ENCODE results near the gene OCIAD1.
A peak's percentile ranks its signal among the peaks of the same experiment; 100 is the strongest.

The OCIAD1 gene

GRCh38 chr4:48830706-48831531 lies at the start of gene OCIAD1:
TSS of gene OCIAD1 (plus strand) at chr4:48831088. CDS start at chr4:48832625, 1,537 bp downstream.
- Histone ChIP-seq H3K4me3 (ENCODE audit: low read depth, low read length) (peak within 1 kb of the TSS; percentile 94), H3K36me3 (ENCODE audit: control insufficient read depth, insufficient read depth, low read length) (peaks cover 28% of the 10 kb centered on the region), H3K27me3 (ENCODE audit: control insufficient read depth, insufficient read depth, low read length) (no peaks in the 10 kb centered on the region), H3K27ac (ENCODE audit: low read depth, low read length) (peak within 1 kb of the TSS; percentile 94), H3K9ac (ENCODE audit: low read depth, low read length) (peak within 1 kb of the TSS; percentile 98), H3K4me1 (ENCODE audit: control insufficient read depth, insufficient read depth, low read length) (peaks cover 8% of the 10 kb centered on the region; the same call in 1 of the 2 replicates), H3K9me3 (ENCODE audit: control insufficient read depth, insufficient read depth, low read length) (no peaks in the 10 kb centered on the region)

- no peak overlapping the region for H3K9ac ChIP-seq (ENCODE audit: low read depth, low read length)
- no peaks in the 10 kb centered on the region for H3K36me3 ChIP-seq (ENCODE audit: control insufficient read depth, insufficient read depth, low read length)
- no peak overlapping the region for H3K27ac ChIP-seq (ENCODE audit: low read depth, low read length)
- peaks cover 15% of the 10 kb centered on the region for H3K4me1 ChIP-seq (ENCODE audit: control insufficient read depth, insufficient read depth, low read length)
- H3K27me3 ChIP-seq (ENCODE audit: control insufficient read depth, insufficient read depth, low read length): no peaks in the 10 kb centered on the region
- no peaks in the 10 kb centered on the region for H3K9me3 ChIP-seq (ENCODE audit: control insufficient read depth, insufficient read depth, low read length)
- no peak overlapping the region for H3K4me3 ChIP-seq (ENCODE audit: low read depth, low read length)
Measured at GRCh38 chr4:48781968-48782367, 48.9 kb upstream of the OCIAD1 start.

GRCh38 chr4:48785302-48785701 lies 45.6 kb upstream of the OCIAD1 start:
- Histone ChIP-seq H3K9ac (ENCODE audit: low read depth, low read length) (no peak overlapping the region), H3K27me3 (ENCODE audit: control insufficient read depth, insufficient read depth, low read length) (no peaks in the 10 kb centered on the region), H3K4me1 (ENCODE audit: control insufficient read depth, insufficient read depth, low read length) (no peaks in the 10 kb centered on the region), H3K4me3 (ENCODE audit: low read depth, low read length) (no peak overlapping the region), H3K9me3 (ENCODE audit: control insufficient read depth, insufficient read depth, low read length) (no peaks in the 10 kb centered on the region), H3K27ac (ENCODE audit: low read depth, low read length) (no peak overlapping the region), H3K36me3 (ENCODE audit: control insufficient read depth, insufficient read depth, low read length) (no peaks in the 10 kb centered on the region)

- no peaks in the 10 kb centered on the region for H3K27me3 ChIP-seq (ENCODE audit: control insufficient read depth, insufficient read depth, low read length)
Measured at GRCh38 chr4:48786549-48786948, 44.3 kb upstream of the OCIAD1 start.

GRCh38 chr4:48787056-48787455 lies 43.8 kb upstream of the OCIAD1 start:
- Histone ChIP-seq H3K4me1 (ENCODE audit: control insufficient read depth, insufficient read depth, low read length) (no peaks in the 10 kb centered on the region), H3K9me3 (ENCODE audit: control insufficient read depth, insufficient read depth, low read length) (no peaks in the 10 kb centered on the region), H3K27me3 (ENCODE audit: control insufficient read depth, insufficient read depth, low read length) (no peaks in the 10 kb centered on the region), H3K27ac (ENCODE audit: low read depth, low read length) (no peak overlapping the region), H3K9ac (ENCODE audit: low read depth, low read length) (no peak overlapping the region), H3K36me3 (ENCODE audit: control insufficient read depth, insufficient read depth, low read length) (no peaks in the 10 kb centered on the region), H3K4me3 (ENCODE audit: low read depth, low read length) (no peak overlapping the region)

More at GRCh38 chr4:48786549-48786948, 44.3 kb upstream of the OCIAD1 start:
- H3K36me3 ChIP-seq (ENCODE audit: control insufficient read depth, insufficient read depth, low read length): no peaks in the 10 kb centered on the region
- H3K9me3 ChIP-seq (ENCODE audit: control insufficient read depth, insufficient read depth, low read length): no peaks in the 10 kb centered on the region
- H3K4me1 ChIP-seq (ENCODE audit: control insufficient read depth, insufficient read depth, low read length): no peaks in the 10 kb centered on the region
- H3K4me3 ChIP-seq (ENCODE audit: low read depth, low read length): no peak overlapping the region
- H3K27ac ChIP-seq (ENCODE audit: low read depth, low read length): no peak overlapping the region
- no peak overlapping the region for H3K9ac ChIP-seq (ENCODE audit: low read depth, low read length)

GRCh38 chr4:48790561-48790960 lies 40.3 kb upstream of the OCIAD1 start:
- Histone ChIP-seq H3K4me1 (ENCODE audit: control insufficient read depth, insufficient read depth, low read length) (no peaks in the 10 kb centered on the region), H3K9me3 (ENCODE audit: control insufficient read depth, insufficient read depth, low read length) (no peaks in the 10 kb centered on the region), H3K27ac (ENCODE audit: low read depth, low read length) (no peak overlapping the region), H3K9ac (ENCODE audit: low read depth, low read length) (no peak overlapping the region), H3K36me3 (ENCODE audit: control insufficient read depth, insufficient read depth, low read length) (no peaks in the 10 kb centered on the region), H3K27me3 (ENCODE audit: control insufficient read depth, insufficient read depth, low read length) (no peaks in the 10 kb centered on the region), H3K4me3 (ENCODE audit: low read depth, low read length) (no peak overlapping the region)

GRCh38 chr4:48791313-48791712 lies 39.6 kb upstream of the OCIAD1 start:
- Histone ChIP-seq H3K36me3 (ENCODE audit: control insufficient read depth, insufficient read depth, low read length) (no peaks in the 10 kb centered on the region), H3K4me1 (ENCODE audit: control insufficient read depth, insufficient read depth, low read length) (0 out of 2 replicates have a peak, but pooled peaks cover 3% of the 10 kb centered on the region), H3K9me3 (ENCODE audit: control insufficient read depth, insufficient read depth, low read length) (no peaks in the 10 kb centered on the region), H3K27me3 (ENCODE audit: control insufficient read depth, insufficient read depth, low read length) (no peaks in the 10 kb centered on the region), H3K27ac (ENCODE audit: low read depth, low read length) (no peak overlapping the region), H3K9ac (ENCODE audit: low read depth, low read length) (no peak overlapping the region), H3K4me3 (ENCODE audit: low read depth, low read length) (no peak overlapping the region)

GRCh38 chr4:48792348-48793006 lies 38.4 kb upstream of the OCIAD1 start:
- H3K4me3 ChIP-seq (ENCODE audit: low read depth, low read length): no peak overlapping the region
- H3K9me3 ChIP-seq (ENCODE audit: control insufficient read depth, insufficient read depth, low read length): no peaks in the 10 kb centered on the region
- no peak overlapping the region for H3K9ac ChIP-seq (ENCODE audit: low read depth, low read length)
- H3K27me3 ChIP-seq (ENCODE audit: control insufficient read depth, insufficient read depth, low read length): no peaks in the 10 kb centered on the region
- H3K36me3 ChIP-seq (ENCODE audit: control insufficient read depth, insufficient read depth, low read length): no peaks in the 10 kb centered on the region
- H3K27ac ChIP-seq (ENCODE audit: low read depth, low read length): no peak overlapping the region
- 0 out of 2 replicates have a peak, but pooled peaks cover 4% of the 10 kb centered on the region for H3K4me1 ChIP-seq (ENCODE audit: control insufficient read depth, insufficient read depth, low read length)

GRCh38 chr4:48795108-48795507 lies 35.8 kb upstream of the OCIAD1 start:
- H3K4me3 ChIP-seq (ENCODE audit: low read depth, low read length): no peak overlapping the region
- H3K27me3 ChIP-seq (ENCODE audit: control insufficient read depth, insufficient read depth, low read length): no peaks in the 10 kb centered on the region
- peaks cover 11% of the 10 kb centered on the region; the same call in 1 of the 2 replicates for H3K4me1 ChIP-seq (ENCODE audit: control insufficient read depth, insufficient read depth, low read length)
- H3K9ac ChIP-seq (ENCODE audit: low read depth, low read length): no peak overlapping the region
- H3K9me3 ChIP-seq (ENCODE audit: control insufficient read depth, insufficient read depth, low read length): no peaks in the 10 kb centered on the region
- H3K27ac ChIP-seq (ENCODE audit: low read depth, low read length): no peak overlapping the region
- no peaks in the 10 kb centered on the region for H3K36me3 ChIP-seq (ENCODE audit: control insufficient read depth, insufficient read depth, low read length)

GRCh38 chr4:48796191-48796926 lies 34.5 kb upstream of the OCIAD1 start:
- Histone ChIP-seq H3K27ac (ENCODE audit: low read depth, low read length) (no peak overlapping the region), H3K9ac (ENCODE audit: low read depth, low read length) (no peak overlapping the region), H3K27me3 (ENCODE audit: control insufficient read depth, insufficient read depth, low read length) (no peaks in the 10 kb centered on the region), H3K4me3 (ENCODE audit: low read depth, low read length) (no peak overlapping the region), H3K9me3 (ENCODE audit: control insufficient read depth, insufficient read depth, low read length) (no peaks in the 10 kb centered on the region), H3K4me1 (ENCODE audit: control insufficient read depth, insufficient read depth, low read length) (peaks cover 11% of the 10 kb centered on the region; the same call in 1 of the 2 replicates), H3K36me3 (ENCODE audit: control insufficient read depth, insufficient read depth, low read length) (no peaks in the 10 kb centered on the region)

Data from HUES48 (cell line).